ENCODE results near the gene CHST2.
"Not testable (repeated sequence)": the region's sequence is repeated elsewhere in the genome, so short reads cannot be mapped to it uniquely, and the experiment has no call there.

The CHST2 gene

DNA sequence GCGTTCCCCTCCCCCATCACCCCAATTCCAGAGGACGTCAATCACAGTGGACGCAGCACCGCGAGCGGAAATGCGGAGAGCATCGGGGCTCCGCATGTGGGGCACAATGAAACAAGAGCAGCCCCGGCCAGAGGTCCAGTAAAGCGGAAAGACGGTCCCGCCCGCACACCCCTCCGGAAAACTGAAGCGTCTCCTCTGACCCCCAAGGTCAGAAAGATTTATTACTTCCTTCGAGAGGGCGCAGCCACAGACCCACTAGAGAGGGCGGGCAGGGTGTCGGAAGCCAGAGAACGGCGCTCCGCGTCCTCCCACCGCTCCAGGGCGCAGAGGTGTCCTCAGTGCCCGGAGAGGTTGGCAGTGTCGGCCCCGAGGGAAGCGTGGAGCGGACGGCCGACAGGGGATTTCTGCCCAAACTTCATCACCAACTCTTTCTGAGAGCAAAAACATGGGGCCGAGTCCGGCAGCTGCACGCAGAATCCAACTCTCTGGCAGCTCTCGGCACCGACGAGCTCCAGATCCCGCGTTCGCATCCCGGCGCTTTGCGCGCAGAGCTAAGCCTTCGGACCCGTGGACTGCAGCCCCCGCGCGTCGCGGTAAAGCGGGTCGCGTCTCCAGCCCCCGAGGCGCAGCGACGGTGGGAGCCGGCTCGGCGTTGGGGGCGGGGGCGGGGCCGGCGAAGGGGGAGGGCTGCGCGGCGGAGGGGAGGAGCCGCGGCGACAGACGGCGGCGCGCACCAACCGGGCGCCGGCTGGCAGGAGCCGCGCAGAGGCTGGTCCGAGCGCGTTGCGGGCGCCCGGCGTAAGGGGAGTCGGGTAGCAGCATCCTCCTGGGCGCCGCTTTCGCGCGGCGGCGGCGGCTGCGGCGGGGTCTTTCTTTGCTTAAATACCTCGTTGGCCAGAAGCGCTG lies at the start of gene CHST2:
TSS of gene CHST2 (plus strand) at position 763 of the 906 bp plus-strand sequence. CDS start 1,046 bp downstream, outside the sequence.
- peaks cover 35% of the 10 kb centered on the region for H3K27me3 ChIP-seq (ENCODE audit: insufficient read depth, low read length)
- H3K9ac ChIP-seq (ENCODE audit: low read depth, low read length): peak within 1 kb of the TSS; percentile 86; the same call in 1 of the 2 replicates
- 0 out of 2 replicates have a peak, but pooled peaks cover 8% of the 10 kb centered on the region for H3K36me3 ChIP-seq (ENCODE audit: insufficient read depth, low read depth, low read length)
- H3K4me1 ChIP-seq (ENCODE audit: insufficient read depth, low read length): peaks cover 7% of the 10 kb centered on the region
- H3K27ac ChIP-seq (ENCODE audit: low read length): no peak within 1 kb of the TSS
- H3K9me3 ChIP-seq (ENCODE audit: insufficient read depth, low read depth, low read length): no peaks in the 10 kb centered on the region
- H3K4me3 ChIP-seq (ENCODE audit: low read length): peak within 1 kb of the TSS; percentile 93

DNA sequence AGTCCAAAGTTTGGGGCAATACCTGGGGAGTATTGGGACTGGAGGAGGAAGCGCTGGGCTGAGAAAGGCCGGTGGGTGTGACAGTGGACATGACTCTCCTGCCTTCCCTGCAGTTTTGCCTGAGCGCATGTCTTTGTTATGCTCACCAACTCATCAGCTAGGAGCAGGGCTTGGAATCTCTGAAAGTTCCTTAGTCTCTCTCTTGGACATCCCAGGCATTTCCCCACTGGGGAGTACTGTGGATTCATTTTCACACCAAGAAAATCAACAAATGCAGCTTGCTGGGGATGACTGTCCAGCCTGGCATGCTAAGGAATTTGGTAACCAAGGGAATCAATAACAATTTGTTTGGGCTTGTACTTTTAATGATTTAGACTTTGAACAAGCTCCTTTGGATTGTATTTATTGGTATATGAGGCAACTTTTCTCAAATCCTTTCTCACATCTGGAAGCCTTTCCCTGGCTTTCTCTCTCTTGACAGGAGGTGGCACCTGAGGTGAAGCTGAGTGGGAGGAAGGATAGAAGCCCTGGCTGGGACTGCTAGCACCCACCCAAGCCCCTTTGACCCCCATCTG lies 48.5 kb upstream of the CHST2 start:
- Histone ChIP-seq H3K9ac (ENCODE audit: low read depth, low read length) (no peak overlapping the region), H3K36me3 (ENCODE audit: insufficient read depth, low read depth, low read length) (no peaks in the 10 kb centered on the region), H3K27ac (ENCODE audit: low read length) (no peak overlapping the region), H3K27me3 (ENCODE audit: insufficient read depth, low read length) (no peaks in the 10 kb centered on the region), H3K4me1 (ENCODE audit: insufficient read depth, low read length) (peaks cover 18% of the 10 kb centered on the region), H3K4me3 (ENCODE audit: low read length) (no peak overlapping the region), H3K9me3 (ENCODE audit: insufficient read depth, low read depth, low read length) (no peaks in the 10 kb centered on the region)

GRCh38 chr3:143071776-143072175 lies 47.8 kb upstream of the CHST2 start:
- H3K9ac ChIP-seq (ENCODE audit: low read depth, low read length): no peak overlapping the region
- peaks cover 18% of the 10 kb centered on the region for H3K4me1 ChIP-seq (ENCODE audit: insufficient read depth, low read length)
- H3K9me3 ChIP-seq (ENCODE audit: insufficient read depth, low read depth, low read length): no peaks in the 10 kb centered on the region

GRCh38 chr3:143072298-143073020 lies 47.1 kb upstream of the CHST2 start:
- H3K27ac ChIP-seq (ENCODE audit: low read length); H3K9ac ChIP-seq (ENCODE audit: low read depth, low read length); H3K27me3 ChIP-seq (ENCODE audit: insufficient read depth, low read length); H3K9me3 ChIP-seq (ENCODE audit: insufficient read depth, low read depth, low read length); H3K36me3 ChIP-seq (ENCODE audit: insufficient read depth, low read depth, low read length); H3K4me3 ChIP-seq (ENCODE audit: low read length): not testable (repeated sequence)
- peaks cover 18% of the 10 kb centered on the region for H3K4me1 ChIP-seq (ENCODE audit: insufficient read depth, low read length)

More at GRCh38 chr3:143071776-143072175, 47.8 kb upstream of the CHST2 start:
- no peak overlapping the region for H3K27ac ChIP-seq (ENCODE audit: low read length)
- H3K27me3 ChIP-seq (ENCODE audit: insufficient read depth, low read length): no peaks in the 10 kb centered on the region
- no peaks in the 10 kb centered on the region for H3K36me3 ChIP-seq (ENCODE audit: insufficient read depth, low read depth, low read length)
- H3K4me3 ChIP-seq (ENCODE audit: low read length): no peak overlapping the region

DNA sequence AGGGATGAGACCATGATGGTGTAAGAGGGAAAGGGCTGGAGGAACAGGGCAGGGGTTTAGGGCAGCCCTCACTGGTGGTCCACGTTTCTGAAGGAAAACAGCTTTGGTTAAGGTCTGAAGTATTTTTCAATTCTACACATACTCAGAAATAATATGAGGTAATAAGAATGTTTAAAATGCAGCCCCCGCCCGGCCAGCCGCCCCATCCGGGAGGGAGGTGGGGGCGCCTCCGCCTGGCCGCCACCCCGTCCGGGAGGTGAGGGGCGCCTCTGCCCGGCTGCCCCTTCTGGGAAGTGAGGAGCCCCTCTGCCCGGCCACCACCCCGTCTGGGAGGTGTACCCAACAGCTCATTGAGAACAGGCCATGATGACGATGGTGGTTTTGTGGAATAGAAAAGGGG lies 46.0 kb upstream of the CHST2 start:
- not testable (repeated sequence) for H3K36me3 ChIP-seq (ENCODE audit: insufficient read depth, low read depth, low read length); H3K9me3 ChIP-seq (ENCODE audit: insufficient read depth, low read depth, low read length); H3K27me3 ChIP-seq (ENCODE audit: insufficient read depth, low read length); H3K27ac ChIP-seq (ENCODE audit: low read length); H3K9ac ChIP-seq (ENCODE audit: low read depth, low read length); H3K4me1 ChIP-seq (ENCODE audit: insufficient read depth, low read length); H3K4me3 ChIP-seq (ENCODE audit: low read length)

GRCh38 chr3:143073983-143074382 lies 45.6 kb upstream of the CHST2 start:
- not testable (repeated sequence) for H3K27me3 ChIP-seq (ENCODE audit: insufficient read depth, low read length); H3K27ac ChIP-seq (ENCODE audit: low read length)

GRCh38 chr3:143078883-143079282 lies 40.7 kb upstream of the CHST2 start:
- Histone ChIP-seq H3K9me3 (ENCODE audit: insufficient read depth, low read depth, low read length) (no peaks in the 10 kb centered on the region), H3K4me1 (ENCODE audit: insufficient read depth, low read length) (no peaks in the 10 kb centered on the region), H3K4me3 (ENCODE audit: low read length) (no peak overlapping the region), H3K27ac (ENCODE audit: low read length) (no peak overlapping the region), H3K36me3 (ENCODE audit: insufficient read depth, low read depth, low read length) (no peaks in the 10 kb centered on the region), H3K9ac (ENCODE audit: low read depth, low read length) (no peak overlapping the region), H3K27me3 (ENCODE audit: insufficient read depth, low read length) (no peaks in the 10 kb centered on the region)

More at GRCh38 chr3:143073983-143074382, 45.6 kb upstream of the CHST2 start:
- not testable (repeated sequence) for H3K4me3 ChIP-seq (ENCODE audit: low read length); H3K9me3 ChIP-seq (ENCODE audit: insufficient read depth, low read depth, low read length); H3K4me1 ChIP-seq (ENCODE audit: insufficient read depth, low read length); H3K9ac ChIP-seq (ENCODE audit: low read depth, low read length); H3K36me3 ChIP-seq (ENCODE audit: insufficient read depth, low read depth, low read length)

GRCh38 chr3:143080196-143080595 lies 39.4 kb upstream of the CHST2 start:
- H3K9me3 ChIP-seq (ENCODE audit: insufficient read depth, low read depth, low read length): peaks cover 3% of the 10 kb centered on the region
- no peak overlapping the region for H3K27ac ChIP-seq (ENCODE audit: low read length)
- no peak overlapping the region for H3K9ac ChIP-seq (ENCODE audit: low read depth, low read length)
- H3K4me1 ChIP-seq (ENCODE audit: insufficient read depth, low read length): no peaks in the 10 kb centered on the region
- no peak overlapping the region for H3K4me3 ChIP-seq (ENCODE audit: low read length)
- no peaks in the 10 kb centered on the region for H3K36me3 ChIP-seq (ENCODE audit: insufficient read depth, low read depth, low read length)
- no peaks in the 10 kb centered on the region for H3K27me3 ChIP-seq (ENCODE audit: insufficient read depth, low read length)

GRCh38 chr3:143081365-143081764 lies 38.2 kb upstream of the CHST2 start:
- no peaks in the 10 kb centered on the region for H3K27me3 ChIP-seq (ENCODE audit: insufficient read depth, low read length)
- no peaks in the 10 kb centered on the region for H3K36me3 ChIP-seq (ENCODE audit: insufficient read depth, low read depth, low read length)
- H3K27ac ChIP-seq (ENCODE audit: low read length): no peak overlapping the region
- H3K4me1 ChIP-seq (ENCODE audit: insufficient read depth, low read length): no peaks in the 10 kb centered on the region
- peaks cover 3% of the 10 kb centered on the region for H3K9me3 ChIP-seq (ENCODE audit: insufficient read depth, low read depth, low read length)
- no peak overlapping the region for H3K4me3 ChIP-seq (ENCODE audit: low read length)
- H3K9ac ChIP-seq (ENCODE audit: low read depth, low read length): no peak overlapping the region

- no peaks in the 10 kb centered on the region for H3K36me3 ChIP-seq (ENCODE audit: insufficient read depth, low read depth, low read length)
- H3K9ac ChIP-seq (ENCODE audit: low read depth, low read length): no peak overlapping the region
- no peaks in the 10 kb centered on the region for H3K27me3 ChIP-seq (ENCODE audit: insufficient read depth, low read length)
- no peak overlapping the region for H3K27ac ChIP-seq (ENCODE audit: low read length)
- H3K9me3 ChIP-seq (ENCODE audit: insufficient read depth, low read depth, low read length): peaks cover 3% of the 10 kb centered on the region
- H3K4me1 ChIP-seq (ENCODE audit: insufficient read depth, low read length): no peaks in the 10 kb centered on the region
- H3K4me3 ChIP-seq (ENCODE audit: low read length): no peak overlapping the region
These were observed 37.5 kb upstream of the CHST2 start for GRCh38 chr3:143081844-143082778.

DNA sequence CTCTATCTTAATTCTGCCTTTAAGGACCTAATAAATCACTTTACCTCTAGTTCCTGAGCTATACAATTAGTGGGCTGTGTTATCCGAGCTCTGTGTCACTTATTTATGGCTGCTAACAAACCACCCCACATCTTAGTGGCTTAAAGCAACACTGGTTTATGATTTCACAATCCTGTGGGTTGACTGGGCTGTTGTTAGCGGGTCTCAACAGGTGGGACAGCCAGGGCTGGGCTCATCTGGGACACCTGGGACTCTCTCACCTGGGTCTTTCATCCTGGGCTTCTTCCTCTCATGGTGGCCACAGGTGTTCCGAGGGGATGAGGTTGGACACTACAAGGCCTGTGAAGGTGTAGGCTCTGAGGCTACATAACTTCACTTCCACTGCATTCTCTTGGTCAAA lies 35.8 kb upstream of the CHST2 start:
- H3K4me3 ChIP-seq (ENCODE audit: low read length): no peak overlapping the region
- H3K4me1 ChIP-seq (ENCODE audit: insufficient read depth, low read length): no peaks in the 10 kb centered on the region
- no peaks in the 10 kb centered on the region for H3K27me3 ChIP-seq (ENCODE audit: insufficient read depth, low read length)
- H3K9me3 ChIP-seq (ENCODE audit: insufficient read depth, low read depth, low read length): peaks cover 3% of the 10 kb centered on the region
- no peaks in the 10 kb centered on the region for H3K36me3 ChIP-seq (ENCODE audit: insufficient read depth, low read depth, low read length)
- H3K9ac ChIP-seq (ENCODE audit: low read depth, low read length): no peak overlapping the region
- H3K27ac ChIP-seq (ENCODE audit: low read length): no peak overlapping the region

Data from iPS-20b (cell line).